HepG2 (cell line): Measurements from ENCODE around the gene SLC28A1. TPM values are rescaled to one million over a fixed set of nuclear protein-coding genes. Genes with fewer than 3 reads are reported as not detected.
A peak's percentile ranks its signal among the peaks of the same experiment; 100 is the strongest.

Source experiments
- ESRRA ChIP-seq: sonication (generic); formaldehyde crosslinking; IDR thresholded peaks from 2 replicates; pipeline ENCODE4 v1.5.1; 2020; ENCODE audit warnings: mild to moderate bottlenecking, low read depth, missing genetic modification reagents
- FOXK2 ChIP-seq: fragments of 450-650 bp; IDR thresholded peaks from 2 replicates; pipeline ENCODE4 v1.6.1; 2016
- HDAC6 ChIP-seq: fragments of 200-600 bp; sonication (generic); IDR thresholded peaks from 2 replicates; pipeline ENCODE4 v1.7.0; 2017; ENCODE audit warnings: mild to moderate bottlenecking, antibody characterized with exemption, low read length, low read depth
- HMG20B ChIP-seq: conservative IDR thresholded peaks from 2 replicates; pipeline ENCODE4 v1.6.1; 2016; ENCODE audit warnings: missing genetic modification reagents, missing compliant biosample characterization
- IRX3 ChIP-seq: sonication (generic); formaldehyde crosslinking; IDR thresholded peaks from 2 replicates; pipeline ENCODE4 v1.8.1; 2023; ENCODE audit warnings: mild to moderate bottlenecking, low read depth, missing genetic modification reagents, borderline replicate concordance
- KLF15 ChIP-seq: sonication (generic); formaldehyde crosslinking; IDR thresholded peaks from 2 replicates; pipeline ENCODE4 v1.8.1; 2023; ENCODE audit warnings: borderline replicate concordance, mild to moderate bottlenecking, inconsistent platforms, missing genetic modification reagents, mixed read lengths
- MZF1 ChIP-seq: sonication (generic); formaldehyde crosslinking; IDR thresholded peaks from 2 replicates; pipeline ENCODE4 v1.8.1; 2023; ENCODE audit warnings: mild to moderate bottlenecking, missing genetic modification reagents, borderline replicate concordance
- NFRKB ChIP-seq: fragments of 450-650 bp; IDR thresholded peaks from 2 replicates; pipeline ENCODE4 v1.6.1; 2017
- NR2F1 ChIP-seq, 2 experiments: fragments of 450-650 bp in 1 of 2; formaldehyde crosslinking in 1 of 2; IDR thresholded peaks; 2 replicates each; pipeline versions ENCODE4 v1.5.0 to v1.6.1; 2016 to 2020; ENCODE audit warnings: mild to moderate bottlenecking in 1 of 2, missing compliant biosample characterization in 1 of 2, missing genetic modification reagents in 1 of 2, moderate library complexity in 1 of 2
- SKI ChIP-seq: fragments of 450-650 bp; IDR thresholded peaks from one replicate; pipeline ENCODE4 v1.6.1; 2018; ENCODE audit warnings: mild to moderate bottlenecking; ENCODE audit not compliant: partially characterized antibody
- SPEN ChIP-seq: sonication (generic); formaldehyde crosslinking; IDR thresholded peaks from 2 replicates; pipeline ENCODE4 v1.5.1; 2020; ENCODE audit warnings: low read depth, mild to moderate bottlenecking, missing genetic modification reagents
- STAG1 ChIP-seq: sonication (generic); formaldehyde crosslinking; IDR thresholded peaks from 2 replicates; pipeline ENCODE4 v1.4.0; 2020; ENCODE audit warnings: missing genetic modification reagents
- TEAD3 ChIP-seq: optimal IDR thresholded peaks from 2 replicates; pipeline ENCODE3; 2016; ENCODE audit warnings: borderline replicate concordance
- ZFP1 ChIP-seq: IDR thresholded peaks from 2 replicates; pipeline ENCODE4 v1.6.1; 2016
- ZKSCAN8 ChIP-seq: IDR thresholded peaks from 2 replicates; pipeline ENCODE4 v1.6.1; 2016; ENCODE audit warnings: borderline replicate concordance, missing genetic modification reagents, missing compliant biosample characterization
- ZNF124 ChIP-seq: sonication (generic); formaldehyde crosslinking; IDR thresholded peaks from 2 replicates; pipeline ENCODE4 v1.4.0; 2020; ENCODE audit warnings: missing genetic modification reagents
- ZNF326 ChIP-seq: sonication (generic); formaldehyde crosslinking; IDR thresholded peaks from 2 replicates; pipeline ENCODE4 v1.4.0; 2020; ENCODE audit warnings: missing genetic modification reagents, borderline replicate concordance
- ZNF34 ChIP-seq: sonication (generic); formaldehyde crosslinking; IDR thresholded peaks from 2 replicates; pipeline ENCODE4 v1.4.0; 2020; ENCODE audit warnings: mild to moderate bottlenecking, missing genetic modification reagents, borderline replicate concordance
- ZNF431 ChIP-seq: sonication (generic); formaldehyde crosslinking; IDR thresholded peaks from 2 replicates; pipeline ENCODE4 v1.9.0; 2022; ENCODE audit warnings: missing genetic modification reagents, low read depth, mild to moderate bottlenecking, borderline replicate concordance
- ZNF513 ChIP-seq: sonication (generic); formaldehyde crosslinking; conservative IDR thresholded peaks from 2 replicates; pipeline ENCODE4 v1.5.0; 2020; ENCODE audit warnings: missing genetic modification reagents
- polyA plus RNA-seq, 8 experiments: library from polyadenylated mRNA; depleted of rRNA in 3 of 8; stranded (reverse) in 7 of 8; unstranded in 1 of 8; fragments of >200 nt; fragmentation: Illumina TruSeq in 4 of 8; extraction: Trizol in 4 of 8; gene quantifications; 2 replicates each; pipeline versions ENCODE4 v1.2.1 to v1.2.3, GENCODE V29; 2011 to 2016; ENCODE audit warnings: low read depth in 4 of 8, missing spikeins in 1 of 8, mixed read lengths in 1 of 8; ENCODE audit not compliant: insufficient read depth in 1 of 8
- total RNA-seq, 5 experiments: library from RNA; depleted of rRNA; stranded (reverse); fragments of >200 nt; fragmentation: Illumina TruSeq; extraction: Trizol; gene quantifications; 2 replicates each; pipeline ENCODE4 v1.2.3, GENCODE V29; 2016; ENCODE audit warnings: low read depth in 1 of 5
- TF ChIP-seq, protein P1 (sequence below): sonication (generic); formaldehyde crosslinking; IDR thresholded peaks from 2 replicates; pipeline ENCODE4 v1.5.0; 2020; ENCODE audit warnings: missing genetic modification reagents
- TF ChIP-seq, protein P2 (sequence below): sonication (generic); formaldehyde crosslinking; IDR thresholded peaks from 2 replicates; pipeline ENCODE4 v1.8.0; 2022; ENCODE audit warnings: missing genetic modification reagents, mild to moderate bottlenecking, borderline replicate concordance
- TF ChIP-seq, protein P3 (sequence below): IDR thresholded peaks from 2 replicates; pipeline ENCODE4 v1.4.0; 2020; ENCODE audit warnings: mild to moderate bottlenecking, missing genetic modification reagents

Gene SLC28A1
- total and polyA plus RNA-seq, 2 of the 13 experiments (the other 11 are each of a cell fraction or from before 2014, with no cell fraction given): 0.31 to 5.8 TPM

GRCh38 chr15:84908564-84908963 lies 24.1 kb downstream of the SLC28A1 start (continued):
- no peak for TF ChIP-seq IRX3
- TF ChIP-seq SPEN (CRISPR knock-in tag): 0 out of 2 replicates have a peak, but pooled peaks have one; percentile 23
- peak; percentile 97 for TF ChIP-seq MZF1
- no peak for TF ChIP-seq ZNF124 (CRISPR knock-in tag)
- no peak for TF ChIP-seq ZNF513 (CRISPR knock-in tag)
- no peak for TF ChIP-seq NFRKB
- TF ChIP-seq HDAC6: no peak
- TF ChIP-seq, protein P1, sequence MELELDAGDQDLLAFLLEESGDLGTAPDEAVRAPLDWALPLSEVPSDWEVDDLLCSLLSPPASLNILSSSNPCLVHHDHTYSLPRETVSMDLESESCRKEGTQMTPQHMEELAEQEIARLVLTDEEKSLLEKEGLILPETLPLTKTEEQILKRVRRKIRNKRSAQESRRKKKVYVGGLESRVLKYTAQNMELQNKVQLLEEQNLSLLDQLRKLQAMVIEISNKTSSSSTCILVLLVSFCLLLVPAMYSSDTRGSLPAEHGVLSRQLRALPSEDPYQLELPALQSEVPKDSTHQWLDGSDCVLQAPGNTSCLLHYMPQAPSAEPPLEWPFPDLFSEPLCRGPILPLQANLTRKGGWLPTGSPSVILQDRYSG (CRISPR knock-in tag): no peak
- no peak for TF ChIP-seq STAG1
- no peak for TF ChIP-seq HMG20B (CRISPR knock-in tag)
- TF ChIP-seq ESRRA (CRISPR knock-in tag): no peak
- TF ChIP-seq ZNF431 (CRISPR knock-in tag): no peak
- TF ChIP-seq, protein P2, sequence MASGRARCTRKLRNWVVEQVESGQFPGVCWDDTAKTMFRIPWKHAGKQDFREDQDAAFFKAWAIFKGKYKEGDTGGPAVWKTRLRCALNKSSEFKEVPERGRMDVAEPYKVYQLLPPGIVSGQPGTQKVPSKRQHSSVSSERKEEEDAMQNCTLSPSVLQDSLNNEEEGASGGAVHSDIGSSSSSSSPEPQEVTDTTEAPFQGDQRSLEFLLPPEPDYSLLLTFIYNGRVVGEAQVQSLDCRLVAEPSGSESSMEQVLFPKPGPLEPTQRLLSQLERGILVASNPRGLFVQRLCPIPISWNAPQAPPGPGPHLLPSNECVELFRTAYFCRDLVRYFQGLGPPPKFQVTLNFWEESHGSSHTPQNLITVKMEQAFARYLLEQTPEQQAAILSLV (CRISPR knock-in tag): no peak
- TF ChIP-seq TEAD3 (CRISPR knock-in tag): peak; percentile 15
- TF ChIP-seq, protein P3, sequence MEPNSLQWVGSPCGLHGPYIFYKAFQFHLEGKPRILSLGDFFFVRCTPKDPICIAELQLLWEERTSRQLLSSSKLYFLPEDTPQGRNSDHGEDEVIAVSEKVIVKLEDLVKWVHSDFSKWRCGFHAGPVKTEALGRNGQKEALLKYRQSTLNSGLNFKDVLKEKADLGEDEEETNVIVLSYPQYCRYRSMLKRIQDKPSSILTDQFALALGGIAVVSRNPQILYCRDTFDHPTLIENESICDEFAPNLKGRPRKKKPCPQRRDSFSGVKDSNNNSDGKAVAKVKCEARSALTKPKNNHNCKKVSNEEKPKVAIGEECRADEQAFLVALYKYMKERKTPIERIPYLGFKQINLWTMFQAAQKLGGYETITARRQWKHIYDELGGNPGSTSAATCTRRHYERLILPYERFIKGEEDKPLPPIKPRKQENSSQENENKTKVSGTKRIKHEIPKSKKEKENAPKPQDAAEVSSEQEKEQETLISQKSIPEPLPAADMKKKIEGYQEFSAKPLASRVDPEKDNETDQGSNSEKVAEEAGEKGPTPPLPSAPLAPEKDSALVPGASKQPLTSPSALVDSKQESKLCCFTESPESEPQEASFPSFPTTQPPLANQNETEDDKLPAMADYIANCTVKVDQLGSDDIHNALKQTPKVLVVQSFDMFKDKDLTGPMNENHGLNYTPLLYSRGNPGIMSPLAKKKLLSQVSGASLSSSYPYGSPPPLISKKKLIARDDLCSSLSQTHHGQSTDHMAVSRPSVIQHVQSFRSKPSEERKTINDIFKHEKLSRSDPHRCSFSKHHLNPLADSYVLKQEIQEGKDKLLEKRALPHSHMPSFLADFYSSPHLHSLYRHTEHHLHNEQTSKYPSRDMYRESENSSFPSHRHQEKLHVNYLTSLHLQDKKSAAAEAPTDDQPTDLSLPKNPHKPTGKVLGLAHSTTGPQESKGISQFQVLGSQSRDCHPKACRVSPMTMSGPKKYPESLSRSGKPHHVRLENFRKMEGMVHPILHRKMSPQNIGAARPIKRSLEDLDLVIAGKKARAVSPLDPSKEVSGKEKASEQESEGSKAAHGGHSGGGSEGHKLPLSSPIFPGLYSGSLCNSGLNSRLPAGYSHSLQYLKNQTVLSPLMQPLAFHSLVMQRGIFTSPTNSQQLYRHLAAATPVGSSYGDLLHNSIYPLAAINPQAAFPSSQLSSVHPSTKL: 0 out of 2 replicates have a peak, but pooled peaks have one; percentile 39
- TF ChIP-seq ZNF326 (CRISPR knock-in tag): no peak
- TF ChIP-seq ZKSCAN8 (CRISPR knock-in tag): no peak
- TF ChIP-seq ZFP1: no peak
- TF ChIP-seq NR2F1 (CRISPR knock-in tag; IDR thresholded peaks at IDR 0.05): no peak
- no peak for TF ChIP-seq KLF15
- TF ChIP-seq FOXK2: no peak
- TF ChIP-seq ZNF34 (CRISPR knock-in tag): no peak
- no peak for TF ChIP-seq SKI
